Calu3 (cell line): ENCODE measurements around the gene MAP10. TPM values are rescaled to one million over a fixed set of nuclear protein-coding genes. Genes with fewer than 3 reads are reported as not detected.

Experiments used
- BruUV-seq: library from RNA; stranded (reverse); fragments of 400-500 nt; replicated peaks from 2 replicates; lab custom pipeline; 2021; lab: Mats Ljungman, UMichigan
- CTCF ChIA-PET: fragments of 300-600 bp; sonication (Branson Sonifier 250); formaldehyde crosslinking; loops from one replicate; lab custom pipeline; 2022; ENCODE audit warnings: antibody characterized with exemption; lab: Charles Lee
- DNase-seq: peaks from one replicate; pipeline ENCODE4 v3.0.0; 2022
- H3K27ac Mint-ChIP-seq: one replicate; pipeline ENCODE4 v1.8.0; 2022; ENCODE audit warnings: mixed read lengths; ENCODE audit not compliant: unreplicated experiment
- H3K27me3 Mint-ChIP-seq: one replicate; pipeline ENCODE4 v1.8.0; 2022; ENCODE audit warnings: mixed read lengths; ENCODE audit not compliant: unreplicated experiment
- H3K36me3 Mint-ChIP-seq: one replicate; pipeline ENCODE4 v1.8.0; 2022; ENCODE audit warnings: mild to moderate bottlenecking, moderate library complexity, mixed read lengths; ENCODE audit not compliant: insufficient read depth, unreplicated experiment
- H3K4me1 Mint-ChIP-seq: one replicate; pipeline ENCODE4 v1.8.0; 2022; ENCODE audit warnings: mild to moderate bottlenecking, low read depth, mixed read lengths; ENCODE audit not compliant: unreplicated experiment
- H3K4me3 Mint-ChIP-seq: one replicate; pipeline ENCODE4 v1.8.0; 2022; ENCODE audit warnings: mild to moderate bottlenecking, low read depth, moderate library complexity, mixed read lengths; ENCODE audit not compliant: unreplicated experiment
- H3K9me3 Mint-ChIP-seq: one replicate; pipeline ENCODE4 v1.8.0; 2022; ENCODE audit warnings: low read depth, mixed read lengths; ENCODE audit not compliant: unreplicated experiment
- intact Hi-C: fragments of 100-400 bp; cut with micrococcal nuclease; formaldehyde crosslinking; loops from one replicate; pipeline ENCODE4 v1.10.0; 2022; ENCODE audit not compliant: unreplicated experiment
- total RNA-seq: library from RNA; stranded (reverse); gene quantifications from 2 replicates; pipeline ENCODE4 v1.2.3, GENCODE V29; 2022
- TF ChIP-seq, protein P1 (sequence below): fragments of 200-600 bp; IDR thresholded peaks from one replicate; pipeline ENCODE4 v1.8.0; 2022; ENCODE audit warnings: antibody characterized with exemption; ENCODE audit not compliant: unreplicated experiment

The MAP10 gene
- total RNA-seq, 1 experiment from 2014 or later = 1.5 TPM

DNA sequence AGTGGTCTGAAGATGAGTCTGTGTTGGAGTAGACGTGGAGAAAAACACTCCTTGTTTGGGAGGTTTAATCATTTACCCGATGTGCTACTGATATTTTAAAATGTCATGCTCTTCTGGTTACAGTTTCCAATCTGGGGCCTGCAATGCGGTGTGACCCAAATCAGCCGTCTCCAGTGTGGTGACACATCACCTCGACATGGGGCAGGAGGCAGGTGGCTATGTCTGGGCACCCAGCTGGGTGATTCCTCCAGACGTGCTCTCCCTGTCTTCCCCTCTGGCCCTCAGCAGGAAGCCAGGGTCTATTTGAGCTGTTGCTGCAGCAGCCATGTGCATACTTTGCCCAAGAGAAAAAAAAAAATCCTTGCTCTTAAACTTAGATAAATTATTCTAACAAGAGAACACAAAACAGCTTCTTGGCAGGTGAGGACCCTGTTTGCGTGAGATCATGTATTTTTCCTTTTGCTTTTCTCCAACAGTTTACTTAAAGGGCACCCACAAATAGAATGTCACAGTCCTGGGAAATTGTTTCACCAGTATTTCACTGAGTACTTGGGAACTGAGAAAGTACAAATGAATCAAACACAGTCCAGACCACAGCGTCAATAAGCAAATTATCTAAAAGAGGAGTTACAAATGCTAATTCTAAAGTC, 38.9 kb upstream of the MAP10 start:
- BruUV-seq = no TSS peak
- no peak overlapping the region for H3K4me3 Mint-ChIP-seq
- TF ChIP-seq, protein P1, sequence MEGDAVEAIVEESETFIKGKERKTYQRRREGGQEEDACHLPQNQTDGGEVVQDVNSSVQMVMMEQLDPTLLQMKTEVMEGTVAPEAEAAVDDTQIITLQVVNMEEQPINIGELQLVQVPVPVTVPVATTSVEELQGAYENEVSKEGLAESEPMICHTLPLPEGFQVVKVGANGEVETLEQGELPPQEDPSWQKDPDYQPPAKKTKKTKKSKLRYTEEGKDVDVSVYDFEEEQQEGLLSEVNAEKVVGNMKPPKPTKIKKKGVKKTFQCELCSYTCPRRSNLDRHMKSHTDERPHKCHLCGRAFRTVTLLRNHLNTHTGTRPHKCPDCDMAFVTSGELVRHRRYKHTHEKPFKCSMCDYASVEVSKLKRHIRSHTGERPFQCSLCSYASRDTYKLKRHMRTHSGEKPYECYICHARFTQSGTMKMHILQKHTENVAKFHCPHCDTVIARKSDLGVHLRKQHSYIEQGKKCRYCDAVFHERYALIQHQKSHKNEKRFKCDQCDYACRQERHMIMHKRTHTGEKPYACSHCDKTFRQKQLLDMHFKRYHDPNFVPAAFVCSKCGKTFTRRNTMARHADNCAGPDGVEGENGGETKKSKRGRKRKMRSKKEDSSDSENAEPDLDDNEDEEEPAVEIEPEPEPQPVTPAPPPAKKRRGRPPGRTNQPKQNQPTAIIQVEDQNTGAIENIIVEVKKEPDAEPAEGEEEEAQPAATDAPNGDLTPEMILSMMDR = no peak
- H3K36me3 Mint-ChIP-seq = no peaks in the 10 kb centered on the region
- peaks cover 19% of the 10 kb centered on the region for H3K4me1 Mint-ChIP-seq
- H3K27ac Mint-ChIP-seq = no peak overlapping the region
- no peaks in the 10 kb centered on the region for H3K27me3 Mint-ChIP-seq
- peaks cover 2% of the 10 kb centered on the region for H3K9me3 Mint-ChIP-seq
- DNase-seq = peak; percentile 23
- intact Hi-C loops = no loop called here
- CTCF ChIA-PET = no interaction called here

DNA sequence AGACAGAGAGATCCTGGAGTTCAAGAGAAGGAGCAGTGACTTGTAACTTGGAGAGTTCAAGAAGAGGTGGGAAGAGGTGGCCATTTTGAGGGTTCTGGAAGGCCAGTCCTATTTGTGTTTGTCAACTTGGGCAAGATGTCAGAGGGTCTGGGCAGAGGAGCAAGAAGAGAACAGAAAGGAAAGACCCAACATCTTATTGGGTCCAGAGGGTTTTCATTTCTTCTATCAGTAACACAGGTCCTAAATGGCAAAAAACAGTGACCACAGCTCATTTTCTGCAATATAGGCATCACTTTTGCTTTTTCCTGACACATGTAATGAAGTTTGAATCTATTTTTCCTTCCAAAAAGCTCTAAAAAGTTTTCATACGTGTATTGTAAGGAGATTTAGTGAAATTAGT, 38.3 kb upstream of the MAP10 start:
- CTCF ChIA-PET = no interaction called here
- Mint-ChIP-seq H3K27me3 (no peaks in the 10 kb centered on the region), H3K4me1 (peaks cover 19% of the 10 kb centered on the region), H3K9me3 (peaks cover 2% of the 10 kb centered on the region), H3K4me3 (no peak overlapping the region), H3K36me3 (no peaks in the 10 kb centered on the region), H3K27ac (no peak overlapping the region)
- no TSS peak for BruUV-seq
- intact Hi-C loops = no loop called here
- TF ChIP-seq, protein P1 = no peak
- DNase-seq = no peak

GRCh38 chr1:232767305-232768074, 37.7 kb upstream of the MAP10 start:
- H3K4me3 Mint-ChIP-seq = no peak overlapping the region
- peaks cover 2% of the 10 kb centered on the region for H3K9me3 Mint-ChIP-seq
- BruUV-seq = no TSS peak
- TF ChIP-seq, protein P1 = no peak
- intact Hi-C loops = no loop called here
- peaks cover under 1% of the 10 kb centered on the region for H3K27me3 Mint-ChIP-seq
- peak overlapping the region; percentile 52 for H3K27ac Mint-ChIP-seq
- H3K36me3 Mint-ChIP-seq = no peaks in the 10 kb centered on the region
- peaks cover 19% of the 10 kb centered on the region for H3K4me1 Mint-ChIP-seq
- DNase-seq = peak; percentile 66
- CTCF ChIA-PET = interaction anchor here (0.6 kb wide), 1 partner anchor 523 kb away, joined by 4 read pairs; no protein-coding TSS in a partner anchor

DNA sequence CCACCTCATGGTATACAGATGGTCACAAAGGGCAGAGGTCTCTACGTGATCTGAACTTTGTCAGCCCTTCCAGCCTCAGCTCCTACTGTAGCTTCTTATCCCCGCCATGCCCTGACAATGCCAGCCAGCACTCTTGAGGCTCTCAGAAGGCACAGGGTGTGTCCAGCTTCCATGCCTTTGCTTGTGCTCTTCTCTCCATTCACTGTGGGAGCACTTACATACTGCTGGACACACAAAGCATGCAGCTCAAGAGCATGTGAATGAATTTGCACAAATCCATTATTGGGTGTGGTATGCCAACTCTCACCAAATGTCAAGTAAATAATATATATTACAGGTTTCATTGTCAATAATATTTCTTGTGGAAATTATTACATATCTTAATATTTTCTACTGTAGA, 36.4 kb upstream of the MAP10 start:
- Mint-ChIP-seq H3K27ac (no peak overlapping the region), H3K4me3 (no peak overlapping the region), H3K27me3 (peaks cover 8% of the 10 kb centered on the region), H3K36me3 (no peaks in the 10 kb centered on the region), H3K4me1 (peaks cover 19% of the 10 kb centered on the region), H3K9me3 (no peaks in the 10 kb centered on the region)
- TF ChIP-seq, protein P1 = no peak
- CTCF ChIA-PET = no interaction called here
- intact Hi-C loops = no loop called here
- BruUV-seq = no TSS peak
- DNase-seq = no peak
